Measurements from ENCODE around the gene EXOC3.

DNA sequence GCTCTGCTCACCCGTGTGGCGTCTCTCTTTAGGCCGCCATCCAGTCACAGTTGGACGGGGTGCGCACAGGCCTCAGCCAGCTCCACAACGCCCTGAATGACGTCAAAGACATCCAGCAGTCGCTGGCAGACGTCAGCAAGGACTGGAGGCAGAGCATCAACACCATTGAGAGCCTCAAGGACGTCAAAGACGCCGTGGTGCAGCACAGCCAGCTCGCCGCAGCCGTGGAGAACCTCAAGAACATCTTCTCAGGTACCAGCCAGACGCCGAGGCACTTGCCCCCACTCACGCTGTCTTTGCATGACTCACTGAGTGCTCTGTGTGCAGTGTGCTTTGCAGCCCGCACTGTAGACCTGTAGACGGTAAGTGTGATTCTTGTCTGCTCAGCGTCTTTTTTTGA, 4.5 kb downstream of the EXOC3 start:
- TF ChIP-seq, protein P1, sequence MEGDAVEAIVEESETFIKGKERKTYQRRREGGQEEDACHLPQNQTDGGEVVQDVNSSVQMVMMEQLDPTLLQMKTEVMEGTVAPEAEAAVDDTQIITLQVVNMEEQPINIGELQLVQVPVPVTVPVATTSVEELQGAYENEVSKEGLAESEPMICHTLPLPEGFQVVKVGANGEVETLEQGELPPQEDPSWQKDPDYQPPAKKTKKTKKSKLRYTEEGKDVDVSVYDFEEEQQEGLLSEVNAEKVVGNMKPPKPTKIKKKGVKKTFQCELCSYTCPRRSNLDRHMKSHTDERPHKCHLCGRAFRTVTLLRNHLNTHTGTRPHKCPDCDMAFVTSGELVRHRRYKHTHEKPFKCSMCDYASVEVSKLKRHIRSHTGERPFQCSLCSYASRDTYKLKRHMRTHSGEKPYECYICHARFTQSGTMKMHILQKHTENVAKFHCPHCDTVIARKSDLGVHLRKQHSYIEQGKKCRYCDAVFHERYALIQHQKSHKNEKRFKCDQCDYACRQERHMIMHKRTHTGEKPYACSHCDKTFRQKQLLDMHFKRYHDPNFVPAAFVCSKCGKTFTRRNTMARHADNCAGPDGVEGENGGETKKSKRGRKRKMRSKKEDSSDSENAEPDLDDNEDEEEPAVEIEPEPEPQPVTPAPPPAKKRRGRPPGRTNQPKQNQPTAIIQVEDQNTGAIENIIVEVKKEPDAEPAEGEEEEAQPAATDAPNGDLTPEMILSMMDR (IDR thresholded peaks at IDR 0.05 in 4 of 5, conservative IDR thresholded peaks at IDR 0.05 in 1 of 5), result no peak
- TF ChIP-seq POLR2A (IDR thresholded peaks at IDR 0.05), result no peak

Measured in gastrocnemius medialis (tissue), 4 donors.